Sigmoid colon (tissue), 4 donors: ENCODE measurements around the gene MPZ.

Source experiments
- EP300 ChIP-seq, 4 donors: sonication (generic); formaldehyde crosslinking; IDR thresholded peaks; one replicate each; pipeline ENCODE4 v1.6.1; 2017; ENCODE audit warnings: antibody characterized with exemption in 4 of 4
- POLR2AphosphoS5 ChIP-seq, 4 donors: sonication (generic); formaldehyde crosslinking; IDR thresholded peaks; one replicate each; pipeline ENCODE4 v1.6.1; 2017; ENCODE audit warnings: antibody characterized with exemption in 4 of 4
- TF ChIP-seq, protein P1 (sequence below), 4 experiments: fragments of 450-650 bp in 3 of 4; fragments of 200-600 bp in 1 of 4; IDR thresholded peaks; one replicate each; pipeline ENCODE4 v1.5.1; 2016 to 2019; ENCODE audit warnings: antibody characterized with exemption in 4 of 4, mild to moderate bottlenecking in 3 of 4, moderate library complexity in 2 of 4

DNA sequence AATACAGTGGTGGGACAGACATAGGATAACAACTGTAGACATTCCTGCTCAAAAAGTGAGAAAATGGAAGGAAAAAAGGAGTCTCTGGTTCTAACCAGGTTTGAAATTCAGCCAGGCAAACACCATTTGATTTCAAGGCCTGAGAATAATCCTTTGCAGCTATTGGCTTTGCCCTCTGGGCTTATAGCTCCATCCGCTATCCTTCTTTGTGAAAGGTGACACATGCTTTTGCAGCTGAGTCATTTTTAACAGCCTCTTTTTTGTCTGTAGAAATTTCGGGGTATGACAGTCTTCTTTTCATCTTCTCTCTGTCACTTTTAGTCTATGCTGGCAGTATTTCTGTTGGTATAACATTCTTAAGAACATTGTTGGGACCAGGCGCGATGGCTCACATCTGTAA lies 20.6 kb upstream of the MPZ start:
- TF ChIP-seq, protein P1, sequence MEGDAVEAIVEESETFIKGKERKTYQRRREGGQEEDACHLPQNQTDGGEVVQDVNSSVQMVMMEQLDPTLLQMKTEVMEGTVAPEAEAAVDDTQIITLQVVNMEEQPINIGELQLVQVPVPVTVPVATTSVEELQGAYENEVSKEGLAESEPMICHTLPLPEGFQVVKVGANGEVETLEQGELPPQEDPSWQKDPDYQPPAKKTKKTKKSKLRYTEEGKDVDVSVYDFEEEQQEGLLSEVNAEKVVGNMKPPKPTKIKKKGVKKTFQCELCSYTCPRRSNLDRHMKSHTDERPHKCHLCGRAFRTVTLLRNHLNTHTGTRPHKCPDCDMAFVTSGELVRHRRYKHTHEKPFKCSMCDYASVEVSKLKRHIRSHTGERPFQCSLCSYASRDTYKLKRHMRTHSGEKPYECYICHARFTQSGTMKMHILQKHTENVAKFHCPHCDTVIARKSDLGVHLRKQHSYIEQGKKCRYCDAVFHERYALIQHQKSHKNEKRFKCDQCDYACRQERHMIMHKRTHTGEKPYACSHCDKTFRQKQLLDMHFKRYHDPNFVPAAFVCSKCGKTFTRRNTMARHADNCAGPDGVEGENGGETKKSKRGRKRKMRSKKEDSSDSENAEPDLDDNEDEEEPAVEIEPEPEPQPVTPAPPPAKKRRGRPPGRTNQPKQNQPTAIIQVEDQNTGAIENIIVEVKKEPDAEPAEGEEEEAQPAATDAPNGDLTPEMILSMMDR (IDR thresholded peaks at IDR 0.05): no peak
- TF ChIP-seq EP300 (IDR thresholded peaks at IDR 0.05): no peak
- TF ChIP-seq POLR2AphosphoS5 (IDR thresholded peaks at IDR 0.05): no peak
